GM12878 (cell line): ENCODE data around the gene SHB. TPM values are rescaled to one million over a fixed set of nuclear protein-coding genes. Genes with fewer than 3 reads are reported as not detected.

ENCODE experiments used
- ATAC-seq: fragments of 200-7000 bp; cut with Tn5 transposase; 3 replicates; pipeline ENCODE4 v1.9.1; 2020; ENCODE audit warnings: mild to moderate bottlenecking, moderate library complexity
- BruUV-seq: library from RNA; stranded (reverse); fragments of 400-500 nt; replicated peaks from 2 replicates; lab custom pipeline; 2021; lab: Mats Ljungman, UMichigan
- CTCF ChIA-PET: fragments of 300-600 bp; sonication (Branson Sonifier 250); formaldehyde crosslinking; extraction: SDS; loops from one replicate; lab custom pipeline; 2021; ENCODE audit warnings: inconsistent platforms; lab: Yijun Ruan, JAX
- POLR2A ChIA-PET: fragments of 350-600 bp; formaldehyde crosslinking; extraction: SDS; loops from one replicate; lab custom pipeline; 2021; ENCODE audit warnings: inconsistent platforms; lab: Charles Lee
- RAD21 ChIA-PET: fragments of 300-600 bp; sonication (Branson Sonifier 250); formaldehyde crosslinking; loops from one replicate; lab custom pipeline; 2023; ENCODE audit warnings: antibody characterized with exemption; ENCODE audit not compliant: unreplicated experiment; lab: Charles Lee
- SMC1A ChIA-PET: fragments of 300-600 bp; sonication (Branson Sonifier 250); formaldehyde crosslinking; loops from one replicate; lab custom pipeline; 2023; ENCODE audit not compliant: unreplicated experiment, uncharacterized antibody; lab: Charles Lee
- DNase-seq: peaks from one replicate; pipeline ENCODE4 v3.0.0-alpha.2; 2011; ENCODE audit warnings: low read depth, low spot score
- FAIRE-seq: peaks from 3 replicates; lab custom pipeline; 2011; peaks lifted over from hg19 to GRCh38; lab: Jason Lieb, UNC
- H2AFZ ChIP-seq: 2 replicates; pipeline ENCODE4 v1.6.0; 2011; ENCODE audit warnings: low read depth, low read length, control low read depth; ENCODE audit not compliant: control insufficient read depth
- H3K27ac ChIP-seq: 2 replicates; pipeline ENCODE4 v1.5.1; 2011; ENCODE audit warnings: control low read depth; ENCODE audit not compliant: control insufficient read depth, insufficient read depth
- H3K27me3 ChIP-seq, 2 experiments: replicated peaks in 1 of 2; 2 replicates each; pipeline versions ENCODE4 v1.6.0 to v1.6.1; 2011; ENCODE audit warnings: low read length in 1 of 2; ENCODE audit not compliant: control insufficient read depth in 2 of 2, insufficient read depth in 2 of 2
- H3K36me3 ChIP-seq, 2 experiments: 2 replicates each; pipeline ENCODE4 v1.5.1; 2011; ENCODE audit warnings: low read length in 1 of 2; ENCODE audit not compliant: control insufficient read depth in 2 of 2, insufficient read depth in 2 of 2
- H3K4me1 ChIP-seq: 2 replicates; pipeline ENCODE4 v1.6.1; 2011; ENCODE audit warnings: mild to moderate bottlenecking, low read length, moderate library complexity, mixed read lengths; ENCODE audit not compliant: control insufficient read depth, insufficient read depth
- H3K4me2 ChIP-seq: 2 replicates; pipeline ENCODE4 v1.6.0; 2011; ENCODE audit warnings: control low read depth; ENCODE audit not compliant: control insufficient read depth, insufficient read depth
- H3K4me3 ChIP-seq: fragments of 200-600 bp; sonication (generic); 2 replicates; pipeline ENCODE4 v1.5.1; 2016
- H3K79me2 ChIP-seq: 2 replicates; pipeline ENCODE4 v1.6.0; 2011; ENCODE audit warnings: low read length; ENCODE audit not compliant: control insufficient read depth, insufficient read depth
- H3K9ac ChIP-seq: 2 replicates; pipeline ENCODE4 v1.8.0; 2011; ENCODE audit warnings: low read length, control low read depth, mixed read lengths; ENCODE audit not compliant: control insufficient read depth, insufficient read depth
- H3K9me3 ChIP-seq: replicated peaks from 3 replicates; pipeline ENCODE4 v1.5.1; 2011; ENCODE audit warnings: mild to moderate bottlenecking, low read length; ENCODE audit not compliant: control insufficient read depth, insufficient read depth
- H4K20me1 ChIP-seq: 2 replicates; pipeline ENCODE4 v1.6.0; 2011; ENCODE audit not compliant: control insufficient read depth, insufficient read depth
- ATF2 ChIP-seq: IDR thresholded peaks from 2 replicates; pipeline ENCODE4 v1.6.1; 2012; ENCODE audit warnings: low read length, inconsistent platforms
- CHD2 ChIP-seq: IDR thresholded peaks from 2 replicates; pipeline ENCODE4 v1.6.1; 2011; ENCODE audit warnings: low read depth, low read length, improper control_type of control experiment, borderline replicate concordance
- CTCF ChIP-seq, 3 experiments: IDR thresholded peaks in 2 of 3; conservative IDR thresholded peaks in 1 of 3; 2 replicates each; pipeline ENCODE4 v1.5.1; 2011; ENCODE audit warnings: low read depth in 3 of 3, low read length in 3 of 3, mild to moderate bottlenecking in 3 of 3, control low read depth in 2 of 3, moderate library complexity in 2 of 3, inconsistent platforms in 1 of 3, mixed read lengths in 1 of 3; ENCODE audit not compliant: control insufficient read depth in 2 of 3, insufficient read depth in 1 of 3; ENCODE audit errors: extremely low read depth in 1 of 3
- HSF1 ChIP-seq: fragments of 150-350 bp; IDR thresholded peaks from 2 replicates; pipeline ENCODE4 v1.6.1; 2014; ENCODE audit warnings: mild to moderate bottlenecking, low read depth, low read length
- MEF2A ChIP-seq: IDR thresholded peaks from 2 replicates; pipeline ENCODE4 v1.6.1; 2011; ENCODE audit warnings: low read depth, mild to moderate bottlenecking, low read length, moderate library complexity; ENCODE audit not compliant: insufficient read depth
- PBX3 ChIP-seq: IDR thresholded peaks from 2 replicates; pipeline ENCODE4 v1.6.1; 2011; ENCODE audit warnings: mild to moderate bottlenecking, low read depth, low read length, moderate library complexity; ENCODE audit not compliant: insufficient replicate concordance
- PRDM15 ChIP-seq: fragments of 450-650 bp; formaldehyde crosslinking; IDR thresholded peaks from 2 replicates; pipeline ENCODE4 v1.4.0; 2020; ENCODE audit warnings: mild to moderate bottlenecking, moderate library complexity
- SMC3 ChIP-seq: IDR thresholded peaks from 2 replicates; pipeline ENCODE4 v1.6.1; 2011; ENCODE audit warnings: low read length, improper control_type of control experiment, borderline replicate concordance
- SP1 ChIP-seq: IDR thresholded peaks from one replicate; pipeline ENCODE4 v1.6.1; 2011; ENCODE audit warnings: low read depth, low read length
- TARDBP ChIP-seq: IDR thresholded peaks from 2 replicates; pipeline ENCODE4 v1.6.1; 2016; ENCODE audit warnings: borderline replicate concordance
- YY1 ChIP-seq: IDR thresholded peaks from 2 replicates; pipeline ENCODE4 v1.6.1; 2011; ENCODE audit warnings: low read depth, mild to moderate bottlenecking, low read length
- WGBS: methylation state at CpG from one replicate; pipeline ENCODE4 v1.1.6; 2016; ENCODE audit warnings: low lambda C conversion rate; ENCODE audit not compliant: insufficient replicate concordance, insufficient coverage; ENCODE audit errors: missing lambda C conversion rate; 5-methylcytosine and 5-hydroxymethylcytosine counted together
- in situ Hi-C: fragments of 300-500 bp; cut with MboI; formaldehyde crosslinking; loops from 9 replicates; pipeline ENCODE4 v1.14.3; 2018; ENCODE audit warnings: mixed read lengths
- intact Hi-C: fragments of 100-400 bp; cut with micrococcal nuclease; formaldehyde crosslinking; loops from one replicate; pipeline ENCODE4 v1.14.2; 2022; ENCODE audit not compliant: unreplicated experiment
- polyA plus RNA-seq, 11 experiments: library from polyadenylated mRNA; depleted of rRNA in 4 of 11; unstranded in 6 of 11; stranded (reverse) in 5 of 11; fragments of >200 nt; fragmentation: Nextera tagmentation in 4 of 11; fragmentation: Illumina TruSeq in 1 of 11; extraction: Ambion mirVana in 4 of 11; extraction: Trizol in 1 of 11; gene quantifications; 1 replicate in 1 of 11; 2 replicates in 10 of 11; pipeline versions ENCODE4 v1.2.1 to v1.2.3, GENCODE V29; 2011 to 2016; ENCODE audit warnings: inconsistent platforms in 2 of 11, missing spikeins in 2 of 11, low read depth in 1 of 11
- total RNA-seq, 4 experiments: library from RNA; depleted of rRNA in 3 of 4; stranded (reverse); fragments of >200 nt in 3 of 4; fragmentation: Illumina TruSeq in 1 of 4; extraction: Trizol in 1 of 4; gene quantifications; 2 replicates each; pipeline versions ENCODE4 v1.2.1 to v1.2.3, GENCODE V29; 2013 to 2021

The SHB gene
- total and polyA plus RNA-seq, 10 of the 15 experiments (the other 5 are each of a cell fraction or from before 2014, with no cell fraction given): 0.29 to 6.2 (median 1.3) TPM

GRCh38 chr9:37906312-37907239 is 162.5 kb downstream of the SHB start:
- Histone ChIP-seq H3K27ac (no peak overlapping the region), H3K27me3 (no peaks in the 10 kb centered on the region), H3K79me2 (peaks cover 20% of the 10 kb centered on the region), H3K4me2 (no peak overlapping the region), H3K4me3 (no peak overlapping the region), H3K36me3 (no peaks in the 10 kb centered on the region), H4K20me1 (no peaks in the 10 kb centered on the region), H3K4me1 (peaks cover 10% of the 10 kb centered on the region), H3K9ac (no peak overlapping the region), H2AFZ (no peak overlapping the region), H3K9me3 (no peaks in the 10 kb centered on the region)
- ChIA-PET POLR2A (no interaction called here), CTCF (interaction anchor here (1.1 to 3.4 kb wide), 2 partner anchors 181 to 358 kb away, joined by 3 to 10 read pairs; no protein-coding TSS in a partner anchor), SMC1A (interaction anchor here (0.7 kb wide), 1 partner anchor 155 kb away, joined by 3 read pairs; no protein-coding TSS in a partner anchor), RAD21 (interaction anchor here (0.6 kb wide), 1 partner anchor 50 kb away, joined by 3 read pairs; no protein-coding TSS in a partner anchor)
- DNase-seq: no peak
- in situ Hi-C loops (loop anchor here (5.0 to 25.0 kb wide), 3 partner anchors 419 to 781 kb away; partner anchors contain the start of gene POLR1E), intact Hi-C loops (loop anchor here (10.0 kb wide), 1 partner anchor 312 kb away; the partner anchor contains the start of gene TOMM5)
- ATAC-seq: no peak
- no peak for FAIRE-seq
- BruUV-seq: no TSS peak
- WGBS: 42% methylated on average over 11 of the region's 11 CpGs
- TF ChIP-seq PBX3 (no peak), CHD2 (no peak), HSF1 (no peak), SMC3 (no peak), SP1 (no peak), ATF2 (no peak), PRDM15 (CRISPR knock-in tag) (no peak), MEF2A (no peak), CTCF (IDR thresholded peaks at IDR 0.05 in 2 of 3, conservative IDR thresholded peaks at IDR 0.05 in 1 of 3; ENCODE audit: control insufficient read depth in 2 of 3, extremely low read depth in 1 of 3, insufficient read depth in 1 of 3, low read depth in 3 of 3, low read length in 3 of 3) (no peak), TARDBP (no peak), YY1 (no peak)
